ENCODE data around the gene PRDM11.

Gene PRDM11

GRCh38 chr11:45226901-45227300 is 80.5 kb downstream of the PRDM11 start:
- no peak overlapping the region for H3K9ac ChIP-seq (ENCODE audit: low read length)
- no peaks in the 10 kb centered on the region for H3K79me2 ChIP-seq (ENCODE audit: insufficient read depth, low read length)
- H3K27ac ChIP-seq (ENCODE audit: low read depth, low read length, poor library complexity, severe bottlenecking) = no peak overlapping the region
- no peaks in the 10 kb centered on the region for H3K9me2 ChIP-seq (ENCODE audit: low read depth, low read length)
- TF ChIP-seq EZH2 (IDR thresholded peaks at IDR 0.05; ENCODE audit: borderline replicate concordance, low read length) (no peak), CTCF (IDR thresholded peaks at IDR 0.05; ENCODE audit: low read length) (no peak)
- no peaks in the 10 kb centered on the region for H3K9me3 ChIP-seq (ENCODE audit: low read length)
- H3F3A ChIP-seq (ENCODE audit: insufficient read depth, low read length) = no peaks in the 10 kb centered on the region
- H3K36me3 ChIP-seq (ENCODE audit: insufficient read depth, low read length) = no peaks in the 10 kb centered on the region
- H2AFZ ChIP-seq (ENCODE audit: low read length) = no peak overlapping the region
- no peaks in the 10 kb centered on the region for H4K20me1 ChIP-seq (ENCODE audit: insufficient read depth, low read length)
- no peaks in the 10 kb centered on the region for H3K4me1 ChIP-seq (ENCODE audit: insufficient read depth, low read length, severe bottlenecking)
- H3K27me3 ChIP-seq (ENCODE audit: insufficient read depth, low read length) = no peaks in the 10 kb centered on the region
- no peak overlapping the region for H3K4me3 ChIP-seq (ENCODE audit: low read depth, low read length, poor library complexity, severe bottlenecking)
- no peak overlapping the region for H3K4me2 ChIP-seq (ENCODE audit: low read length)

GRCh38 chr11:45227836-45228235 is 81.4 kb downstream of the PRDM11 start:
- H3K4me2 ChIP-seq (ENCODE audit: low read length) = no peak overlapping the region
- H3K9me3 ChIP-seq (ENCODE audit: low read length) = no peaks in the 10 kb centered on the region
- no peak overlapping the region for H2AFZ ChIP-seq (ENCODE audit: low read length)
- no peaks in the 10 kb centered on the region for H3K79me2 ChIP-seq (ENCODE audit: insufficient read depth, low read length)
- H3K36me3 ChIP-seq (ENCODE audit: insufficient read depth, low read length) = no peaks in the 10 kb centered on the region
- TF ChIP-seq CTCF (IDR thresholded peaks at IDR 0.05; ENCODE audit: low read length) (no peak), EZH2 (IDR thresholded peaks at IDR 0.05; ENCODE audit: borderline replicate concordance, low read length) (no peak)
- no peak overlapping the region for H3K9ac ChIP-seq (ENCODE audit: low read length)
- H3K4me1 ChIP-seq (ENCODE audit: insufficient read depth, low read length, severe bottlenecking) = no peaks in the 10 kb centered on the region
- H3K9me2 ChIP-seq (ENCODE audit: low read depth, low read length) = no peaks in the 10 kb centered on the region
- H3K4me3 ChIP-seq (ENCODE audit: low read depth, low read length, poor library complexity, severe bottlenecking) = no peak overlapping the region
- no peaks in the 10 kb centered on the region for H3K27me3 ChIP-seq (ENCODE audit: insufficient read depth, low read length)
- H3K27ac ChIP-seq (ENCODE audit: low read depth, low read length, poor library complexity, severe bottlenecking) = no peak overlapping the region
- no peaks in the 10 kb centered on the region for H4K20me1 ChIP-seq (ENCODE audit: insufficient read depth, low read length)
- no peaks in the 10 kb centered on the region for H3F3A ChIP-seq (ENCODE audit: insufficient read depth, low read length)

GRCh38 chr11:45229401-45230020 is 83.1 kb downstream of the PRDM11 start:
- no peaks in the 10 kb centered on the region for H3K27me3 ChIP-seq (ENCODE audit: insufficient read depth, low read length)
- no peak overlapping the region for H3K9ac ChIP-seq (ENCODE audit: low read length)
- no peak overlapping the region for H3K27ac ChIP-seq (ENCODE audit: low read depth, low read length, poor library complexity, severe bottlenecking)
- no peak overlapping the region for H3K4me3 ChIP-seq (ENCODE audit: low read depth, low read length, poor library complexity, severe bottlenecking)
- no peaks in the 10 kb centered on the region for H3K36me3 ChIP-seq (ENCODE audit: insufficient read depth, low read length)
- H3K4me1 ChIP-seq (ENCODE audit: insufficient read depth, low read length, severe bottlenecking) = no peaks in the 10 kb centered on the region
- H3K9me2 ChIP-seq (ENCODE audit: low read depth, low read length) = no peaks in the 10 kb centered on the region
- H2AFZ ChIP-seq (ENCODE audit: low read length) = no peak overlapping the region
- H3F3A ChIP-seq (ENCODE audit: insufficient read depth, low read length) = no peaks in the 10 kb centered on the region
- no peaks in the 10 kb centered on the region for H3K79me2 ChIP-seq (ENCODE audit: insufficient read depth, low read length)
- no peaks in the 10 kb centered on the region for H4K20me1 ChIP-seq (ENCODE audit: insufficient read depth, low read length)
- TF ChIP-seq EZH2 (IDR thresholded peaks at IDR 0.05; ENCODE audit: borderline replicate concordance, low read length) (no peak), CTCF (IDR thresholded peaks at IDR 0.05; ENCODE audit: low read length) (no peak)
- no peak overlapping the region for H3K4me2 ChIP-seq (ENCODE audit: low read length)
- H3K9me3 ChIP-seq (ENCODE audit: low read length) = no peaks in the 10 kb centered on the region

Measured in OCI-LY1 (cell line).